Liver (tissue), 9 donors: ENCODE results near the gene FTO. TPM values are rescaled to one million over a fixed set of nuclear protein-coding genes. Genes with fewer than 3 reads are reported as not detected.

ENCODE experiments used
- DNase-seq: peaks from one replicate; pipeline ENCODE4 v3.0.0-alpha.2; 2017; ENCODE audit warnings: low spot score
- H3K27ac ChIP-seq, 2 donors: one replicate each; pipeline ENCODE4 v1.7.0; 2013; ENCODE audit warnings: inconsistent platforms in 2 of 2, low read length in 2 of 2, control low read depth in 1 of 2, low read depth in 1 of 2, mild to moderate bottlenecking in 1 of 2
- H3K27me3 ChIP-seq, 4 donors: one replicate each; pipeline versions ENCODE4 v1.6.1 to v1.7.0; 2013; ENCODE audit warnings: low read length in 3 of 4, inconsistent platforms in 1 of 4, mild to moderate bottlenecking in 1 of 4, moderate library complexity in 1 of 4; ENCODE audit not compliant: control insufficient read depth in 4 of 4, insufficient read depth in 4 of 4
- H3K36me3 ChIP-seq, 4 donors: one replicate each; pipeline versions ENCODE4 v1.6.1 to v1.7.0; 2013; ENCODE audit warnings: low read length in 3 of 4, mild to moderate bottlenecking in 3 of 4, low read depth in 1 of 4, moderate library complexity in 1 of 4; ENCODE audit not compliant: control insufficient read depth in 4 of 4, insufficient read depth in 3 of 4
- H3K4me1 ChIP-seq, 4 donors: one replicate each; pipeline versions ENCODE4 v1.6.1 to v1.7.0; 2013; ENCODE audit warnings: low read length in 3 of 4, mild to moderate bottlenecking in 3 of 4, moderate library complexity in 1 of 4; ENCODE audit not compliant: control insufficient read depth in 4 of 4, insufficient read depth in 4 of 4
- H3K4me3 ChIP-seq, 3 donors: one replicate each; pipeline versions ENCODE4 v1.6.1 to v1.7.0; 2013; ENCODE audit warnings: low read length in 3 of 3, control low read depth in 1 of 3, low read depth in 1 of 3, mild to moderate bottlenecking in 1 of 3
- H3K9ac ChIP-seq, 2 donors: one replicate each; pipeline ENCODE4 v1.7.0; 2013; ENCODE audit warnings: low read length in 2 of 2, mild to moderate bottlenecking in 2 of 2, moderate library complexity in 2 of 2, control low read depth in 1 of 2, low read depth in 1 of 2
- H3K9me3 ChIP-seq, 4 donors: one replicate each; pipeline versions ENCODE4 v1.6.1 to v1.7.0; 2013; ENCODE audit warnings: low read length in 3 of 4; ENCODE audit not compliant: control insufficient read depth in 4 of 4
- EGR1 ChIP-seq, 2 donors: IDR thresholded peaks; 2 replicates each; pipeline ENCODE4 v1.6.1; 2016 to 2018; ENCODE audit warnings: antibody characterized with exemption in 2 of 2, low read depth in 2 of 2
- FOXA1 ChIP-seq: IDR thresholded peaks from 2 replicates; pipeline ENCODE4 v1.6.1; 2016; ENCODE audit warnings: antibody characterized with exemption
- FOXA2 ChIP-seq: IDR thresholded peaks from 2 replicates; pipeline ENCODE4 v1.6.1; 2016; ENCODE audit warnings: antibody characterized with exemption
- GABPA ChIP-seq, 2 donors: IDR thresholded peaks in 1 of 2; conservative IDR thresholded peaks in 1 of 2; 2 replicates each; pipeline ENCODE4 v1.6.1; 2016; ENCODE audit warnings: antibody characterized with exemption in 2 of 2, mild to moderate bottlenecking in 1 of 2, moderate library complexity in 1 of 2
- HNF4A ChIP-seq, 2 donors: conservative IDR thresholded peaks; 2 replicates each; pipeline ENCODE4 v1.6.1; 2016; ENCODE audit warnings: antibody characterized with exemption in 2 of 2, mild to moderate bottlenecking in 2 of 2
- HNF4G ChIP-seq: IDR thresholded peaks from 2 replicates; pipeline ENCODE4 v1.6.1; 2016; ENCODE audit warnings: antibody characterized with exemption
- JUND ChIP-seq, 2 donors: IDR thresholded peaks; 2 replicates each; pipeline ENCODE4 v1.6.1; 2016; ENCODE audit warnings: antibody characterized with exemption in 2 of 2
- NR2F2 ChIP-seq: IDR thresholded peaks from 2 replicates; pipeline ENCODE4 v1.6.1; 2016; ENCODE audit warnings: antibody characterized with exemption
- RAD21 ChIP-seq, 2 donors: IDR thresholded peaks; 2 replicates each; pipeline ENCODE4 v1.6.1; 2016; ENCODE audit warnings: antibody characterized with exemption in 2 of 2, mild to moderate bottlenecking in 2 of 2
- RXRA ChIP-seq, 2 donors: IDR thresholded peaks; 2 replicates each; pipeline ENCODE4 v1.6.1; 2017 to 2018; ENCODE audit warnings: antibody characterized with exemption in 2 of 2, mild to moderate bottlenecking in 1 of 2
- SP1 ChIP-seq: IDR thresholded peaks from 2 replicates; pipeline ENCODE4 v1.6.1; 2018; ENCODE audit warnings: antibody characterized with exemption, mild to moderate bottlenecking
- TAF1 ChIP-seq: conservative IDR thresholded peaks from 2 replicates; pipeline ENCODE4 v1.6.1; 2016; ENCODE audit warnings: antibody characterized with exemption, mild to moderate bottlenecking
- WGBS: extraction: QIAGEN DNeasy Blood & Tissue Kit; methylation state at CpG from one replicate; pipeline ENCODE4 v1.1.7; 2013; 5-methylcytosine and 5-hydroxymethylcytosine counted together
- polyA plus RNA-seq, 2 donors: library from polyadenylated mRNA; stranded (reverse) in 1 of 2; unstranded in 1 of 2; fragments of 200-250 nt in 1 of 2; fragments of >200 nt in 1 of 2; fragmentation: Nextera tagmentation in 1 of 2; extraction: Ambion mirVana in 1 of 2; gene quantifications; one replicate each; pipeline versions ENCODE4 v1.2.1 to v1.2.3, GENCODE V29; 2013 to 2015
- total RNA-seq, 2 donors: library from RNA; depleted of rRNA; stranded (reverse); fragments of >200 nt; gene quantifications; one replicate each; pipeline ENCODE4 v1.2.3, GENCODE V29; 2014
- TF ChIP-seq, protein P1 (sequence below): IDR thresholded peaks from 2 replicates; pipeline ENCODE4 v1.6.1; 2016; ENCODE audit warnings: antibody characterized with exemption, mild to moderate bottlenecking
- TF ChIP-seq, protein P2 (sequence below): IDR thresholded peaks from 2 replicates; pipeline ENCODE4 v1.6.1; 2016; ENCODE audit warnings: antibody characterized with exemption
- TF ChIP-seq, protein P3 (sequence below): fragments of 150-350 bp; IDR thresholded peaks from 2 replicates; pipeline ENCODE4 v1.5.1; 2017; ENCODE audit warnings: improper control_type of control experiment, low read depth, low read length; ENCODE audit not compliant: missing input control
- TF ChIP-seq, protein P4 (sequence below): IDR thresholded peaks from 2 replicates; pipeline ENCODE4 v1.6.1; 2016; ENCODE audit warnings: antibody characterized with exemption
- TF ChIP-seq, protein P5 (sequence below): IDR thresholded peaks from 2 replicates; pipeline ENCODE4 v1.6.1; 2016; ENCODE audit warnings: antibody characterized with exemption
- donor health status: healthy.
- donor health status: healthy.
- donor health status: healthy.
- donor health status: healthy.
- donor health status: healthy.

The FTO gene
- total and polyA plus RNA-seq, 4 donors, result 12.0 to 54.2 (median 24.6) TPM

DNA sequence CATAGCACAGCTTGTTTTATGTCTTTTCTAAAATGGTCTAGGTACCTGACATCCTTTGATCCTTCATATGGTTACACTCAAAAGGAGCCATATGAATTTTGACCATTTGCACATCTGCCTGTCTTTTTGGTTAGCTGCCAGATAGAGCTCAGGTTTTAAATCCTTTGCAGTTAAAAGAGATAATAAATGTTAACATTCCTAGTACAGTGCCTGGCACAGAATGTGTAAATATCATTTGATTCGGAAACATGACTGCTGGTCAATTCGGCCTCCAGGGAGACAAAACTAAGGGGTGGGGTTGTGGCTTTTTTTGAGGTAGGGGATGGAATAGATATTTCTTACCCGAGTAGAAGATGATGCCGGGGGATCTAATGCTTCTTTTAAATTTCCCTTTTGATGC is 64.2 kb downstream of the FTO start:
- no peaks in the 10 kb centered on the region for H3K36me3 ChIP-seq
- peaks cover 0 to 4% (median under 1%) of the 10 kb centered on the region in 4 donors for H3K4me1 ChIP-seq
- no peaks in the 10 kb centered on the region for H3K9me3 ChIP-seq
- 70% methylated on average over 4 of the region's 4 CpGs for WGBS
- H3K27ac ChIP-seq, result no peak overlapping the region
- H3K27me3 ChIP-seq, result no peaks in the 10 kb centered on the region
- no peak overlapping the region for H3K9ac ChIP-seq
- no peak for DNase-seq
- H3K4me3 ChIP-seq, result no peak overlapping the region
- TF ChIP-seq JUND (IDR thresholded peaks at IDR 0.05) (no peak), EGR1 (IDR thresholded peaks at IDR 0.05; ENCODE audit: low read depth in 2 of 2) (no peak), NR2F2 (no peak), SP1 (no peak), GABPA (IDR thresholded peaks at IDR 0.05 in 1 of 2, conservative IDR thresholded peaks at IDR 0.05 in 1 of 2) (no peak), FOXA1 (no peak), HNF4G (no peak), TAF1 (no peak), RXRA (IDR thresholded peaks at IDR 0.05) (no peak), FOXA2 (no peak), RAD21 (IDR thresholded peaks at IDR 0.05) (no peak), HNF4A (conservative IDR thresholded peaks at IDR 0.05) (no peak)
- TF ChIP-seq, protein P1, sequence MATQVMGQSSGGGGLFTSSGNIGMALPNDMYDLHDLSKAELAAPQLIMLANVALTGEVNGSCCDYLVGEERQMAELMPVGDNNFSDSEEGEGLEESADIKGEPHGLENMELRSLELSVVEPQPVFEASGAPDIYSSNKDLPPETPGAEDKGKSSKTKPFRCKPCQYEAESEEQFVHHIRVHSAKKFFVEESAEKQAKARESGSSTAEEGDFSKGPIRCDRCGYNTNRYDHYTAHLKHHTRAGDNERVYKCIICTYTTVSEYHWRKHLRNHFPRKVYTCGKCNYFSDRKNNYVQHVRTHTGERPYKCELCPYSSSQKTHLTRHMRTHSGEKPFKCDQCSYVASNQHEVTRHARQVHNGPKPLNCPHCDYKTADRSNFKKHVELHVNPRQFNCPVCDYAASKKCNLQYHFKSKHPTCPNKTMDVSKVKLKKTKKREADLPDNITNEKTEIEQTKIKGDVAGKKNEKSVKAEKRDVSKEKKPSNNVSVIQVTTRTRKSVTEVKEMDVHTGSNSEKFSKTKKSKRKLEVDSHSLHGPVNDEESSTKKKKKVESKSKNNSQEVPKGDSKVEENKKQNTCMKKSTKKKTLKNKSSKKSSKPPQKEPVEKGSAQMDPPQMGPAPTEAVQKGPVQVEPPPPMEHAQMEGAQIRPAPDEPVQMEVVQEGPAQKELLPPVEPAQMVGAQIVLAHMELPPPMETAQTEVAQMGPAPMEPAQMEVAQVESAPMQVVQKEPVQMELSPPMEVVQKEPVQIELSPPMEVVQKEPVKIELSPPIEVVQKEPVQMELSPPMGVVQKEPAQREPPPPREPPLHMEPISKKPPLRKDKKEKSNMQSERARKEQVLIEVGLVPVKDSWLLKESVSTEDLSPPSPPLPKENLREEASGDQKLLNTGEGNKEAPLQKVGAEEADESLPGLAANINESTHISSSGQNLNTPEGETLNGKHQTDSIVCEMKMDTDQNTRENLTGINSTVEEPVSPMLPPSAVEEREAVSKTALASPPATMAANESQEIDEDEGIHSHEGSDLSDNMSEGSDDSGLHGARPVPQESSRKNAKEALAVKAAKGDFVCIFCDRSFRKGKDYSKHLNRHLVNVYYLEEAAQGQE, result no peak
- TF ChIP-seq, protein P2, sequence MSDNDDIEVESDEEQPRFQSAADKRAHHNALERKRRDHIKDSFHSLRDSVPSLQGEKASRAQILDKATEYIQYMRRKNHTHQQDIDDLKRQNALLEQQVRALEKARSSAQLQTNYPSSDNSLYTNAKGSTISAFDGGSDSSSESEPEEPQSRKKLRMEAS, result no peak
- TF ChIP-seq, protein P3, sequence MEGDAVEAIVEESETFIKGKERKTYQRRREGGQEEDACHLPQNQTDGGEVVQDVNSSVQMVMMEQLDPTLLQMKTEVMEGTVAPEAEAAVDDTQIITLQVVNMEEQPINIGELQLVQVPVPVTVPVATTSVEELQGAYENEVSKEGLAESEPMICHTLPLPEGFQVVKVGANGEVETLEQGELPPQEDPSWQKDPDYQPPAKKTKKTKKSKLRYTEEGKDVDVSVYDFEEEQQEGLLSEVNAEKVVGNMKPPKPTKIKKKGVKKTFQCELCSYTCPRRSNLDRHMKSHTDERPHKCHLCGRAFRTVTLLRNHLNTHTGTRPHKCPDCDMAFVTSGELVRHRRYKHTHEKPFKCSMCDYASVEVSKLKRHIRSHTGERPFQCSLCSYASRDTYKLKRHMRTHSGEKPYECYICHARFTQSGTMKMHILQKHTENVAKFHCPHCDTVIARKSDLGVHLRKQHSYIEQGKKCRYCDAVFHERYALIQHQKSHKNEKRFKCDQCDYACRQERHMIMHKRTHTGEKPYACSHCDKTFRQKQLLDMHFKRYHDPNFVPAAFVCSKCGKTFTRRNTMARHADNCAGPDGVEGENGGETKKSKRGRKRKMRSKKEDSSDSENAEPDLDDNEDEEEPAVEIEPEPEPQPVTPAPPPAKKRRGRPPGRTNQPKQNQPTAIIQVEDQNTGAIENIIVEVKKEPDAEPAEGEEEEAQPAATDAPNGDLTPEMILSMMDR, result no peak
- TF ChIP-seq, protein P4, sequence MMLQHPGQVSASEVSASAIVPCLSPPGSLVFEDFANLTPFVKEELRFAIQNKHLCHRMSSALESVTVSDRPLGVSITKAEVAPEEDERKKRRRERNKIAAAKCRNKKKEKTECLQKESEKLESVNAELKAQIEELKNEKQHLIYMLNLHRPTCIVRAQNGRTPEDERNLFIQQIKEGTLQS, result no peak
- TF ChIP-seq, protein P5, sequence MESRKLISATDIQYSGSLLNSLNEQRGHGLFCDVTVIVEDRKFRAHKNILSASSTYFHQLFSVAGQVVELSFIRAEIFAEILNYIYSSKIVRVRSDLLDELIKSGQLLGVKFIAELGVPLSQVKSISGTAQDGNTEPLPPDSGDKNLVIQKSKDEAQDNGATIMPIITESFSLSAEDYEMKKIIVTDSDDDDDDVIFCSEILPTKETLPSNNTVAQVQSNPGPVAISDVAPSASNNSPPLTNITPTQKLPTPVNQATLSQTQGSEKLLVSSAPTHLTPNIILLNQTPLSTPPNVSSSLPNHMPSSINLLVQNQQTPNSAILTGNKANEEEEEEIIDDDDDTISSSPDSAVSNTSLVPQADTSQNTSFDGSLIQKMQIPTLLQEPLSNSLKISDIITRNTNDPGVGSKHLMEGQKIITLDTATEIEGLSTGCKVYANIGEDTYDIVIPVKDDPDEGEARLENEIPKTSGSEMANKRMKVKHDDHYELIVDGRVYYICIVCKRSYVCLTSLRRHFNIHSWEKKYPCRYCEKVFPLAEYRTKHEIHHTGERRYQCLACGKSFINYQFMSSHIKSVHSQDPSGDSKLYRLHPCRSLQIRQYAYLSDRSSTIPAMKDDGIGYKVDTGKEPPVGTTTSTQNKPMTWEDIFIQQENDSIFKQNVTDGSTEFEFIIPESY, result no peak

DNA sequence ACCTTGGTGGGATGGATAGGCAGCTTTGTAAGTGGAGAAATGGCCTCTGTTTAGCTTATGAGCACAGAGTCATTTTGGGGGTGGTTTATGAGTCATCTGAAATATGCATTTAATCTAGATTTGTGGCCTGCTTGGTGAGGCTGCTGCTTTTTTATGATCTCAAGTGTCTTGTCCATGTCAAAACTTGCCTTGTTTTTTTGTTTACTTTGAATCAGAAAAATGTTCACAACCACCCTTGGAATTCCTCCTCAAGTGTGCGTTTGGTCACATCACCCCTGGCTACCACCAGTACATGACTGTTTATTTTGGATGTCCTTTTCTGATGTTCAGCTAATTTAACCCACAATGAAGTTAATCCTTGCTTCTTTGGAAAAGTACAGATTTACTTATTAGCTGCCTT is 64.6 kb downstream of the FTO start:
- Histone ChIP-seq H3K9me3 (no peaks in the 10 kb centered on the region), H3K36me3 (no peaks in the 10 kb centered on the region), H3K9ac (no peak overlapping the region), H3K4me1 (peaks cover 0 to 9% (median 4%) of the 10 kb centered on the region in 4 donors), H3K27me3 (no peaks in the 10 kb centered on the region), H3K4me3 (no peak overlapping the region), H3K27ac (no peak overlapping the region)
- no peak for DNase-seq
- 32% methylated on average over 1 of the region's 1 CpG for WGBS
- TF ChIP-seq, protein P2, result no peak
- no peak for TF ChIP-seq HNF4A (conservative IDR thresholded peaks at IDR 0.05)
- no peak for TF ChIP-seq GABPA (IDR thresholded peaks at IDR 0.05 in 1 of 2, conservative IDR thresholded peaks at IDR 0.05 in 1 of 2)
- no peak for TF ChIP-seq NR2F2
- TF ChIP-seq, protein P5, result no peak
- TF ChIP-seq, protein P3, result no peak
- TF ChIP-seq JUND (IDR thresholded peaks at IDR 0.05), result no peak
